NCI-H226 (cell line): Measurements from ENCODE around the gene ADH7.
"Not testable (repeated sequence)": the region's sequence is repeated elsewhere in the genome, so short reads cannot be mapped to it uniquely, and the experiment has no call there.

Source experiments
- DNase-seq: peaks from one replicate; pipeline ENCODE4 v3.0.0-alpha.2; 2015

The ADH7 gene

DNA sequence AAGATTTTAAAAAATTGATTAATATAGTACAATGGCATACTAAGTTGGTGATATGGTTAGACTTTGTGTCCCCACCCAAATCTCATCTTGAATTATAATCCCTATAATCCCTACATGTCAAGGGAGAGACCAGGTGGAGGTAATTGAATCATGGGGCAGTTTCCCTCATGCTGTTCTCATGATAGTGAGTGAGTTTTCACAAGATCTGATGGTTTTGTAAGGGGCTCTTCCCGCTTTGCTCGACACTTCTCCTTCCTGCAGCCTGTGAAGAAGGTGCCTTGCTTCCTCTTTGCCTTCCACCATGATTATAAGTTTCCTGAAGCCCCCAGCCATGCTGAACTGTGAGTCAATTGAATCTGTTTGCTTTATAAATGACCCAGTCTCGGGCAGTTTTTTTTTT, 20.2 kb downstream of the ADH7 start:
- not testable (repeated sequence) for DNase-seq

DNA sequence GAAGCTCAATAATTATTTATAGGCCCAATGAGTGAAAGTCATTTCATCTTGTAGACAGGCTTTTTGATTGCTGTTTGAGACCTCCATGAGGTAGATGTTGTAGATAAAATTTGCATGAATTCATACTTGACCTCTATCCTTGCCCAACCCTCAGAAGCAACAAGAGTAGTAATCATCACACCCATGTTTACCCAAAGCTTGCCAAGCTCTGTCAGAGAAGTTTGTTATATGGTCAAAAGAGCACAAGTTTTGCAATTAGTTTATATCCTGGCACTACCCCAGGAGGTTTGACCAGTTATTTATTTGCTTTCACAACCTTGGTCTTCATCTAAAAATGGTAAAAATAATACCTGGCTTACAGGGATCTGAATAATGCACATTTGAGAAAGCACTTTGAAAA, 20.7 kb downstream of the ADH7 start:
- DNase-seq, result no peak

- no peak for DNase-seq
Measured at GRCh38 chr4:99413140-99413539, 22.0 kb downstream of the ADH7 start.

DNA sequence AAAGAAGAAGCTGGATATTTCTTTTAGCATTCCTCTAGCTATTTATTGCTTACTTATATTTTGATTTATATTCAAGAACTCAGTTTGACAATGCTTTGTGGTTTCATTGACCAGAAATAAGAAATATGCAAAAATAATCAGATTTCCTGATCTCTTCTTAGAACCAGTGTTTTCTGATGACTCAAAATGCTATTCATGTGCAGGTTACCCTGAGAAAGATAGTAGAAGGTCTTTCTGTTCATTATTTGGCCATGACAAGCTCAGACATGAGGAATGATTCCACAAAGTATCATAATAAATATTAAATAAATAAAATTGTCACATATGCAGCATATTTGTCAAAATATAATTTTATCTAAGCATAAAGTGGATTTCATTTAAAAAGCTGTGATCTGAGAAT, 24.1 kb downstream of the ADH7 start:
- DNase-seq, result no peak

GRCh38 chr4:99410075-99410474, 25.1 kb downstream of the ADH7 start:
- DNase-seq, result no peak

- DNase-seq, result no peak
Measured at GRCh38 chr4:99408346-99408745, 26.8 kb downstream of the ADH7 start.

DNA sequence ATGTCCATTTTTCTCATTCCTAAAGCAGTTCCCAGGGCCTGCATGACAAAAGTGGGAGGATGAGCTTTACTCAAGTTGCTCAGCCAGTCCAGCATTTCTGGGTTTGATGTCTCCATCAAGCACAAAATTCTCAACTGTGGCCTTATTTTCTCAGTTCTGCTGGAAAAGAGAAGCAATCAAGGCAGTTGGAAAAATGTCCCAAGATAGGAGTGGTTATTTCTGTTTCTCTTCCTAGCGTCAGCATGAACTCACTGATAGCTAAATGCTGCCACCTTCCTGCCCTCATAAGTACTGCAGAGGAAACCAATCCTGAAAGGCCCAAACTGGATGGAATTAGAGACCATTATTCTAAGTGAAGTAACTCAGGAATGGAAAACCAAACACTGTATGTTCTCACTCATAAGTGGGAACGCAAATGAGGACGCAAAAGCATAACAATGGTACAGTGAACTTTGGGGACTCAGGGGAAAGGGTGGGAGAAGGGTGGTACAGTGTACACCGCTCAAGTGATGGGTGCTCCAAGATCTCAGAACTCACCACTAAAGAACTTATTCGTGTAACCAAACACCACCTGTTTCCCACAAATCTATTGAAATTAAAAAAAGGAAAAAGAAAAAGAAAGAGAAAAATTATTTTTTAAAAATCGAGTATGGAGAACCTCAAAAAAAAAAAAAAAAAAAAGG, 29.6 kb downstream of the ADH7 start:
- DNase-seq, result peak; percentile 53

GRCh38 chr4:99404595-99405287, 30.4 kb downstream of the ADH7 start:
- DNase-seq, result peak; percentile 78

GRCh38 chr4:99403380-99404184, 31.6 kb downstream of the ADH7 start:
- no peak for DNase-seq

GRCh38 chr4:99402765-99403164, 32.4 kb downstream of the ADH7 start:
- DNase-seq, result no peak

DNA sequence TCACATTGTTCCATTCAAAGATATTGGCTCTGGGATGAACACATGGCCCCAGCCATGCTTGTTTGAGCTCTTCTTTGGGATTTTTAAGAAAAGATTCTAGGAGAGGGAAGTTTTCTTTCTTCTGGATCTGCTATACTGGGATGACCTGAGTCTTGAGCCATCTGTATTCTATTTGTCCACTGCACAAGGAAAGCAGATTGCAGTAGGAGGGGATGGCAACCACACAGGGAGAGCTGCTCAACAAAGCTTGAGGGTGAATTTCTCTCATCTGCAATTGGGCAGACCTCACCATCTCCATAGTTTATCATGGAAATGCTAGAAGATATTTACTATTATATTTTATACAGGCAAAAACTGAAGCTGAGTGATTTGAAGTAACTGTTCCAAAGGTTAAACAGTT, 34.3 kb downstream of the ADH7 start:
- no peak for DNase-seq

GRCh38 chr4:99399017-99399416, 36.1 kb downstream of the ADH7 start:
- DNase-seq, result no peak

GRCh38 chr4:99395595-99396364, 39.4 kb downstream of the ADH7 start:
- DNase-seq, result no peak

DNA sequence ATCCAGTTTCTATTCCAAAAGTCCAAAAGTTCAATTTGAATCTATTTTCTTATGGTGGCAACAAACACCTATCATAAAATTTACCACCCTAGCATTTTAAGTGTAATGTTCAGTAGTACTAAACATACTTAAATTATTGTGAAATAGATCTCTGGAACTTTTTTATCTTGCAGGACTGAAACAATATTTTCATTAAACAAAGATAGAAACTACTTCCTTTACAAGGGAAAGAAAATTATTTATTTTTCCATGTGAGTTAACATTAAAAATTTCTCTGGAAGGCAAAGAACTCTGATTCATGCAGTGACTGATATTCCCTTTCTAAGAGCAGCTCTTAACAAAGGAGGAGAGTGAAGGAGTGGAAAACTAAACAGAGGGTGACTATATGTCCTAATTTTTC, 40.2 kb downstream of the ADH7 start:
- DNase-seq, result no peak

- no peak for DNase-seq
Measured at GRCh38 chr4:99390055-99390454, 45.1 kb downstream of the ADH7 start.

DNA sequence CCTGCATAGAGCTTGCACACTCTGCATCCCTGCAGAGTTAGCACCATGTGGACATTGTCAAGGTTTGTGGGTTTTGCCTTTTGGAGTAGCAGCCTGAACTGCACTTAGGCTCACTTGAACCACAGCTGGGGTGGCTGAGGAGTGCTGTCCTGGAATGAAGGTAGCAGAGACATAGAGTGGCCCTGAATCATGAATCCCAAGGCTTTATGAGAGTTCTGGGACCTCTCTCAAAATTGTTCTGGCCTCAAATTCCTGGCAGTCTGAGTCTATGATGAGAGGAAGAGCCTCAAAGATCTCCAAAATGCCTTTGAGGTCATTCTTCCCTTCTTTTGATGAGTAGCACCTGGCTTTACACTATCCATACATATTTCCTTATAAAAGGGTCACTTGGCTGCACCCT, 45.5 kb downstream of the ADH7 start:
- no peak for DNase-seq

DNA sequence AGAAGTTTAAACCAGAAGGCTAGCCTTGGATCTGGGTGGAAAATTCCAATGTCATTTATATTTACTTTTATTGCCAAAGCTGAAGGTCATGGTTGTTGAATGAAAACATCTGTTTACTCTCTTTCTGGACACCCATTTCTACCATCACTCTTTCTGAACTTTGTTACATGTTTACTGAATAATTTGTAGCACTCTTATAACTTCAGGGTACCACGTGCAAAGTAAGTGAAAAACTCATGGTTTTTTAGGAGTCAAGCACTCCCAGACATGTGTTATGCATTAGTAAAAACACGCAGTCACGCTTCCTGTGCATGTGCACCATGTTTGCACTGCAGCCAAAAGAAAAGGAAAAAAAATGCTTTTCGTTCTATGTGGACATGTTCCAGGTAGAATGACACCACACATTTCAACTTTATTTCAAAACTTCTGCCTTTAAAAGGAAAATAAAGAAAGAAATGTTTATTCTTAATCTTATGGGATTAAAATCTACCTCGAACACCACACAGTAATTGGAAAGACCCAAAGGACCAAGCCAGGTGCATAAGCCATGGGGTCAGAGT, 51.2 kb downstream of the ADH7 start:
- no peak for DNase-seq

DNA sequence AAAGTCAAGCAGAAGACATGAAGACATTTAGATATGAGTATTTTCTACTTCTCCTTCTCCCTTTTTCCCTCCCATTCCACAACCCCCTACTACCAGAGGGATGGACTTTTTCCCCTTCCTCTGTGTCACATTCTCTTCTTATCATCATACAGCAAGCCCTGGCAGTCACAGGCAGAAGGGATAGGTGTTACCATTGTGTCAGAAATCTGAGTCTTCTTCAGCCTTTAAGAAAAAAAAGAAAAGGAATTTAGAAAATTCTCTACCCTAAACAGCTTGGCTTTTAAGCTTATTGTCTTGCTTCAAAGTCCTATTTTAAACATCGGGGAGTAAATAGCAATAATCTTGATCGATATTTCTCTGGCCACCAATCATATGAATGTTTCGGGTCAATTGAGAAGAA, 51.7 kb downstream of the ADH7 start:
- no peak for DNase-seq

DNA sequence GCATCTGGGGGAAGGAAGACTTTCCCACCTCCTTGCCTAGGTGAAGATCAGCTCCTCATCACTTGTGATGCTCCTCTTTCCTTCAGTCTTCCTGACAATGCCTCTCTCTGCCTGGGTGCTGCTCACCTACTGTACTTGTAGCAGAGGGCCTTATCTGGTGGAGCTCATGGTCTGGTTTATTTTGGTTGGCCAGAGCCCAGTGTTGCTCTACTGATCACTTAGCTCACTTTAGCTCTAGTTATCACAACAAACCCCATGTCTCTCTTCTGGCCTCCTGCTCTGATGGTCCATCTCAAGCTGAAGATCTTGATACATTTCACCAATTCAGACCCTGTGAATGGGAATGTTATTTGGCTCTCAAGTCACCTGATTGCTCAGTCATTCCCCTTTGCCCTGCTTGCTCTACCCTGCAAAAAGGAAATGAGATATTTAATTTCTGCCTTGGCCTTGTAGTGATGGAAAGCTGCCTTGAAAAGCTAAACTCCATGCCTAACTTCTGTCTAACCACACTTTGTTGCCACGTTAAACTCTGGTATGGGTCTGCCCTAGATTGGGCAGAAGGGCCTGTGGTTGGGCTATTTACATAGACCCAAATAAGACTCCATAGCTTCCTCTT, 52.3 kb downstream of the ADH7 start:
- no peak for DNase-seq

DNA sequence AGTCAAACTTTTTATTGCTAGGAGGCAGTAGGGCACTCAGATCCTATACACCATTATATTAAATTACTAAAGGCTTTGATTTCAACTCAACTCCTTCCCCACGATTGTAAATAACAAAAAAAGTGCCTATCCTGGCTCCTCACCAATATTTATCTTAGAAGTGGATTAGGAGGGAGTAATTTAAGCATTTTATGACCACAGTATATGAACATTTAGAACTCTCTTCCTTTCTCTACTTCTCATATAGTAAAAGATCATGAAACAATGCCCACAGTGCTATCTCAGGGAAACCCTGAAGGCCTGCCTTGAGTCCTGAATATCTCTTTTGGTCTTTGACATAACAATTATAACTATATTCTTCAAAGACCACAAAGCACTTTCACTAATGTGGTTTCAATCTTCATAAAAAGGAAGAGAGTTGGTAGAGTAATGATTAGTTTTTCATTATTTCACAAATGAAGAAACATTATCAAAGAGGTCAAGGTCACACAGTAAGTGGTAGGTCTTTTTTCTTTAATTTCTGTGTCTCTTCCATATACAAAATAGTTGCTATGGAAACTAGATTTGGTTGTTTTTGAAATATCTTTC, 53.5 kb downstream of the ADH7 start:
- no peak for DNase-seq

DNA sequence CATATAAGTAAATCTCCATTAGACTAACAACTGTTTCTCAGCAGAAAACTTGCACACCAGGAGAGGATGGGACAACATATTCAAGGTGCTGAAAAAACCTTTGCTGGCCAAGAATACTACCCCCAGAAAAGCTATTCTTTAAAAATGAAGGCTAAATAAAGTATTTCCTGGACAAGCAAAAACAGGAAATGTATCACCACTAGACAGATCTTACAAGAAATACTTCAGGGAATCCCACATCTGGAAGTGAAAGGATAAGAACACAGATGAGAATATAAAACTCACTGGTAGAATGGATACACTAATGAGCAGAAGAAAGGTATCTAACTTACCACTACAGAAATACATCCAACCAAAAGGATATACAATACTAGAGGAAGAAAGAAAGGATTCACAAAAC, 55.6 kb downstream of the ADH7 start:
- no peak for DNase-seq

GRCh38 chr4:99378876-99379275, 56.3 kb downstream of the ADH7 start:
- no peak for DNase-seq
